Spleen (tissue), 7 donors: ENCODE measurements around the gene GRB10.

Source experiments
- CTCF ChIP-seq, 11 experiments: fragments of 200-600 bp in 7 of 11; fragments of 450-650 bp in 4 of 11; sonication (generic) in 4 of 11; IDR thresholded peaks in 8 of 11; conservative IDR thresholded peaks in 3 of 11; 1 replicate in 7 of 11; 2 replicates in 4 of 11; pipeline versions ENCODE4 v1.4.0 to v1.8.0; 2016 to 2021; ENCODE audit warnings: antibody characterized with exemption in 11 of 11, inconsistent platforms in 4 of 11, mild to moderate bottlenecking in 1 of 11
- POLR2AphosphoS5 ChIP-seq, 3 donors: sonication (generic); formaldehyde crosslinking; IDR thresholded peaks; one replicate each; pipeline ENCODE4 v1.5.1; 2017; ENCODE audit warnings: antibody characterized with exemption in 3 of 3
- donor health status: DM: no; HTN: no; CAD: no; lungs with moderate emphysema.
- donor health status: DM: no; HTN: no; CAD: no.
- donor health status: DM: no; HTN: no; CAD: no.

- no peak for TF ChIP-seq POLR2AphosphoS5 (IDR thresholded peaks at IDR 0.05)
- TF ChIP-seq CTCF (IDR thresholded peaks at IDR 0.05 in 8 of 11, conservative IDR thresholded peaks at IDR 0.05 in 3 of 11), result no peak
Observed at GRCh38 chr7:50791363-50791937, 8.8 kb upstream of the GRB10 start.
